Activated effector memory CD4-positive, alpha-beta T cell treated with Interleukin-2 at 50 U/mL for 16 hours (primary cell): ENCODE results near the gene NCKAP5.

ENCODE experiments used
- DNase-seq: peaks from one replicate; pipeline ENCODE4 v3.0.0-alpha.2; 2020

The NCKAP5 gene

GRCh38 chr2:132668987-132669907, 899.0 kb downstream of the NCKAP5 start:
- DNase-seq = no peak

GRCh38 chr2:132668189-132668823, 900.0 kb downstream of the NCKAP5 start:
- no peak for DNase-seq

GRCh38 chr2:132667706-132668105, 900.6 kb downstream of the NCKAP5 start:
- no peak for DNase-seq

GRCh38 chr2:132665401-132666140, 902.7 kb downstream of the NCKAP5 start:
- no peak for DNase-seq

GRCh38 chr2:132664096-132664495, 904.2 kb downstream of the NCKAP5 start:
- DNase-seq = no peak

- no peak for DNase-seq
These were observed 905.5 kb downstream of the NCKAP5 start for GRCh38 chr2:132662732-132663131.

- DNase-seq = no peak
These were observed 908.9 kb downstream of the NCKAP5 start for GRCh38 chr2:132659331-132659730.

- DNase-seq = no peak
These were observed 911.8 kb downstream of the NCKAP5 start for GRCh38 chr2:132656266-132656975.

GRCh38 chr2:132654968-132655367, 913.3 kb downstream of the NCKAP5 start:
- DNase-seq = no peak

- no peak for DNase-seq
These were observed 913.9 kb downstream of the NCKAP5 start for GRCh38 chr2:132654335-132654734.

GRCh38 chr2:132652474-132652873, 915.8 kb downstream of the NCKAP5 start:
- DNase-seq = no peak

GRCh38 chr2:132651115-132652045, 916.9 kb downstream of the NCKAP5 start:
- no peak for DNase-seq

GRCh38 chr2:132646540-132647108, 921.6 kb downstream of the NCKAP5 start:
- no peak for DNase-seq

- no peak for DNase-seq
These were observed 922.3 kb downstream of the NCKAP5 start for GRCh38 chr2:132645722-132646539.

- DNase-seq = no peak
These were observed 923.1 kb downstream of the NCKAP5 start for GRCh38 chr2:132645176-132645575.

GRCh38 chr2:132642415-132642814, 925.8 kb downstream of the NCKAP5 start:
- DNase-seq = no peak

- no peak for DNase-seq
These were observed 926.4 kb downstream of the NCKAP5 start for GRCh38 chr2:132641819-132642218.

GRCh38 chr2:132640116-132640515, 928.1 kb downstream of the NCKAP5 start:
- no peak for DNase-seq

GRCh38 chr2:132638313-132639040, 929.8 kb downstream of the NCKAP5 start:
- DNase-seq = no peak

- no peak for DNase-seq
These were observed 931.9 kb downstream of the NCKAP5 start for GRCh38 chr2:132636346-132636745.
